Adrenal gland (tissue), 12 donors: ENCODE data around the gene CNP. TPM values are rescaled to one million over a fixed set of nuclear protein-coding genes. Genes with fewer than 3 reads are reported as not detected.

Source experiments
- DNase-seq, 7 donors: peaks; one replicate each; pipeline ENCODE4 v3.0.0-alpha.2; 2019 to 2020
- H3K27ac ChIP-seq, 5 donors: fragments of 200-600 bp; sonication (generic) in 4 of 5; 1 replicate in 3 of 5; 2 replicates in 2 of 5; pipeline versions ENCODE4 v1.5.1 to v1.8.0; 2016 to 2020; ENCODE audit warnings: mild to moderate bottlenecking in 1 of 5
- H3K27me3 ChIP-seq: fragments of 200-600 bp; 2 replicates; pipeline ENCODE4 v1.8.0; 2021
- H3K36me3 ChIP-seq, 2 donors: fragments of 200-600 bp; replicated peaks in 1 of 2; 1 replicate in 1 of 2; 2 replicates in 1 of 2; pipeline versions ENCODE4 v1.5.1 to v1.8.0; 2018 to 2022
- H3K4me1 ChIP-seq, 2 donors: fragments of 200-600 bp; replicated peaks in 1 of 2; 1 replicate in 1 of 2; 2 replicates in 1 of 2; pipeline versions ENCODE4 v1.5.1 to v1.8.0; 2018 to 2021
- H3K4me3 ChIP-seq, 4 donors: fragments of 200-600 bp; sonication (generic) in 3 of 4; one replicate each; pipeline ENCODE4 v1.5.1; 2016 to 2018
- H3K9me3 ChIP-seq, 3 donors: fragments of 200-600 bp; sonication (generic) in 1 of 3; replicated peaks in 1 of 3; 1 replicate in 2 of 3; 2 replicates in 1 of 3; pipeline versions ENCODE4 v1.5.1 to v1.8.0; 2016 to 2021
- CTCF ChIP-seq, 6 experiments: fragments of 450-650 bp in 4 of 6; fragments of 200-600 bp in 2 of 6; sonication (generic) in 1 of 6; IDR thresholded peaks; 1 replicate in 5 of 6; 2 replicates in 1 of 6; pipeline versions ENCODE4 v1.5.1 to v1.8.0; 2016 to 2021; ENCODE audit warnings: antibody characterized with exemption in 6 of 6, mild to moderate bottlenecking in 2 of 6, moderate library complexity in 1 of 6
- POLR2A ChIP-seq, 2 donors: fragments of 450-650 bp; IDR thresholded peaks; one replicate each; pipeline ENCODE4 v1.6.1; 2017; ENCODE audit warnings: antibody characterized with exemption in 2 of 2, mild to moderate bottlenecking in 2 of 2, moderate library complexity in 1 of 2
- WGBS, 4 donors: extraction: QIAGEN DNeasy Blood & Tissue Kit in 2 of 4; methylation state at CpG; one replicate each; pipeline versions ENCODE4 v1.1.5 to v1.1.7; 2013 to 2017; 5-methylcytosine and 5-hydroxymethylcytosine counted together
- intact Hi-C, 2 donors: fragments of 100-400 bp; cut with DNase I; formaldehyde crosslinking; loops; one replicate each; pipeline versions ENCODE4 v1.14.1 to v1.15.0; 2022 to 2023
- polyA plus RNA-seq, 3 donors: library from polyadenylated mRNA; stranded (reverse); fragments of 200-250 nt in 2 of 3; fragments of 350-450 nt in 1 of 3; fragmentation: Illumina TruSeq in 1 of 3; extraction: RNeasy Lipid Tissue Mini Kit (QIAGEN cat#74804) in 1 of 3; gene quantifications; one replicate each; pipeline ENCODE4 v1.2.3, GENCODE V29; 2013 to 2014
- total RNA-seq, 9 donors: library from RNA; depleted of rRNA in 4 of 9; stranded (reverse); fragments of >200 nt in 4 of 9; fragments of 120-200 nt in 1 of 9; fragmentation: NEBNext Ultra II Directional in 1 of 9; extraction: Animal tissue kit (Norgen Biotek cat#: 25700) in 1 of 9; gene quantifications; one replicate each; pipeline versions ENCODE4 v1.1.0 to v1.2.4, GENCODE V29; 2013 to 2023
- donor health status: healthy with polysubstance abuse.
- donor health status: Bipolar disorder and iron deficiency.
- donor health status: DM: yes; HTN: yes; CAD: no.
- donor health status: DM: no; HTN: no; CAD: no.
- donor health status: DM: no; HTN: no; CAD: no.
- donor health status: DM: yes; HTN: yes; CAD: no.

Gene CNP
- total and polyA plus RNA-seq, 12 donors = 27.9 to 78.5 (median 66.9) TPM

- peak in 1 of 2 donors; percentile 54 for TF ChIP-seq POLR2A (IDR thresholded peaks at IDR 0.05)
- peak in 2 of 6 experiments; percentile 9 to 17 for TF ChIP-seq CTCF (IDR thresholded peaks at IDR 0.05)
- H3K9me3 ChIP-seq = no peaks in the 10 kb centered on the region
- peak; percentile 97 to 98 (median 97) for DNase-seq
- H3K27me3 ChIP-seq = no peaks in the 10 kb centered on the region
- H3K4me3 ChIP-seq = peak within 1 kb of the TSS; percentile 33 to 99 (median 80)
- WGBS, 4 donors = 0% methylated on average over 9 to 80 of the region's 80 CpGs
- peak within 1 kb of the TSS; percentile 34 to 97 (median 75) for H3K27ac ChIP-seq
- peaks cover 0 to 1% of the 10 kb centered on the region in 2 donors for H3K36me3 ChIP-seq
- intact Hi-C loops = no loop called here
- peaks cover 9 to 27% of the 10 kb centered on the region in 2 donors for H3K4me1 ChIP-seq
These were observed 48.1 kb upstream of the CNP start, which contains the start of gene ACLY for GRCh38 chr17:41918314-41919164. Gene ACLY, minus strand, starts transcription at chr17:41918951. Its CDS starts 5,078 bp downstream, at chr17:41913873.

- no peaks in the 10 kb centered on the region for H3K36me3 ChIP-seq
- H3K4me3 ChIP-seq = peak overlapping the region in 2 of 4 donors; percentile 83 to 99
- H3K9me3 ChIP-seq = no peaks in the 10 kb centered on the region
- intact Hi-C loops = no loop called here
- H3K27ac ChIP-seq = peak overlapping the region; percentile 15 to 97 (median 58)
- WGBS, 4 donors = 4 to 11% (median 7%) methylated on average over 17 to 33 of the region's 33 CpGs
- no peaks in the 10 kb centered on the region for H3K27me3 ChIP-seq
- no peak for TF ChIP-seq POLR2A (IDR thresholded peaks at IDR 0.05)
- no peak for TF ChIP-seq CTCF (IDR thresholded peaks at IDR 0.05)
- DNase-seq = peak in 3 of 7 donors; percentile 72 to 85 (median 72)
- H3K4me1 ChIP-seq = peaks cover 9 to 19% of the 10 kb centered on the region in 2 donors
These were observed 47.3 kb upstream of the CNP start for GRCh38 chr17:41919165-41919817.

DNA sequence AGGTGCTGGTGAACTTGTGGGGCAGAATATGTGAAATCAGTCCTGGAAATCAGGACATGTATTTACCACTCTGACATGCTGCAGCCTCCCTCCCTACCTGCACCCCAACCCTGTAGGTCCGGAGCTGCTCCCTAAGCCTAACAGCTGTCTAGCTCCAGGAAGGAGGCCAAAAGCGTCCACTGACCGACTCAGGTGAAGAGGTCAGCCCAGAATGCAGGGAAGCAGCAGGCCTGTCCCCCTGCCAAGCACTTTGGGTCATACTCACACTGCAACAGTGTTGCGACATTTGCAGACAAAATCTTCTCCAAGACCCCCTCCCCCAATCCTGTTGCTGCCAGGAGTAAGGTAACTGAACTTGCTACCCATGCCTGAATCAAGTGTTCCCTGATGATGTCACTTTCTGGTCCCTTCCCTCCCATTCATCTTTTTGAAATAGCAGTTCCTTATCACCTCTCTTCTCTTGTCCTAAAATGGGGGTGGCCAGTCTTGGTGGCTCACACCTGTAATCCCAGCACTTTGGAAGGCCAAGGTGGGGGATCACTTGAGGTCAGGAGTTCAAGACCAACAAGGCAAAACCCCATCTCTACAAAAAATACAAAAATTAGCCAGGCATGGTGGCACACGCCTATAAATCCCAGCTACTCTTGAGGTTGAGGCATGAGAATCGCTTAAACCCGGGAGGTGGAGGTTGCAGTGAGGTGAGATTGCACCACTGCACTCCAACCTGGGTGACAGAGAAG is 46.6 kb upstream of the CNP start:
- 61 to 73% (median 68%) methylated on average over 5 to 7 of the region's 7 CpGs for whole genome bisulfite sequencing, 4 donors
- Histone ChIP-seq H3K4me3 (no peak overlapping the region), H3K27me3 (no peaks in the 10 kb centered on the region), H3K4me1 (peaks cover 9 to 12% of the 10 kb centered on the region in 2 donors), H3K9me3 (no peaks in the 10 kb centered on the region), H3K36me3 (no peaks in the 10 kb centered on the region), H3K27ac (peak overlapping the region in 3 of 5 donors; percentile 58 to 97 (median 77))
- TF ChIP-seq CTCF (IDR thresholded peaks at IDR 0.05) = no peak
- TF ChIP-seq POLR2A (IDR thresholded peaks at IDR 0.05) = no peak
- peak; percentile 49 to 84 (median 66) for DNase-seq
- intact Hi-C loops = no loop called here

- Histone ChIP-seq H3K4me3 (no peak overlapping the region), H3K27ac (no peak overlapping the region), H3K36me3 (no peaks in the 10 kb centered on the region), H3K27me3 (no peaks in the 10 kb centered on the region), H3K4me1 (peaks cover 8 to 9% of the 10 kb centered on the region in 2 donors), H3K9me3 (no peaks in the 10 kb centered on the region)
- WGBS, 4 donors = 85 to 98% (median 90%) methylated on average over 4 to 5 of the region's 5 CpGs
- intact Hi-C loops = no loop called here
- TF ChIP-seq CTCF (IDR thresholded peaks at IDR 0.05) (no peak), POLR2A (IDR thresholded peaks at IDR 0.05) (no peak)
- DNase-seq = no peak
These were observed 46.0 kb upstream of the CNP start for GRCh38 chr17:41920580-41920955.
